ENCODE results near the gene ERC1. TPM values are rescaled to one million over a fixed set of nuclear protein-coding genes. Genes with fewer than 3 reads are reported as not detected.

ERC1 gene
- total RNA-seq, 1 experiment from 2014 or later = 55.1 TPM

GRCh38 chr12:1493781-1494565, 502.9 kb downstream of the ERC1 start:
- no peak for DNase-seq (ENCODE audit: unreplicated experiment)
- intact Hi-C loops (cut with micrococcal nuclease) = no loop called here
- Mint-ChIP-seq H3K36me3 (ENCODE audit: insufficient read depth, unreplicated experiment) (peaks cover 56% of the 10 kb centered on the region), H3K27me3 (ENCODE audit: insufficient read depth, unreplicated experiment) (no peaks in the 10 kb centered on the region), H3K27ac (ENCODE audit: low read depth, unreplicated experiment) (no peak overlapping the region), H3K4me3 (ENCODE audit: unreplicated experiment) (no peak overlapping the region), H3K9me3 (ENCODE audit: unreplicated experiment) (no peaks in the 10 kb centered on the region), H3K4me1 (ENCODE audit: insufficient read depth, unreplicated experiment) (peaks cover 21% of the 10 kb centered on the region)
- CTCF ChIA-PET = no interaction called here
- POLR2A ChIA-PET = no interaction called here
- TF ChIP-seq CTCF (IDR thresholded peaks at IDR 0.05; ENCODE audit: unreplicated experiment) = no peak
- BruUV-seq (replicated peaks) = TSS peak; percentile 2

- no peak for DNase-seq (ENCODE audit: unreplicated experiment)
- ChIA-PET POLR2A (interaction anchor here (0.7 kb wide), 1 partner anchor 39 kb away, joined by 3 read pairs; no protein-coding TSS in a partner anchor), CTCF (no interaction called here)
- H3K27ac Mint-ChIP-seq (ENCODE audit: low read depth, unreplicated experiment) = no peak overlapping the region
- peaks cover 21% of the 10 kb centered on the region for H3K4me1 Mint-ChIP-seq (ENCODE audit: insufficient read depth, unreplicated experiment)
- no peak overlapping the region for H3K4me3 Mint-ChIP-seq (ENCODE audit: unreplicated experiment)
- H3K27me3 Mint-ChIP-seq (ENCODE audit: insufficient read depth, unreplicated experiment) = no peaks in the 10 kb centered on the region
- no peaks in the 10 kb centered on the region for H3K9me3 Mint-ChIP-seq (ENCODE audit: unreplicated experiment)
- BruUV-seq (replicated peaks) = no TSS peak
- TF ChIP-seq CTCF (IDR thresholded peaks at IDR 0.05; ENCODE audit: unreplicated experiment) = no peak
- intact Hi-C loops (cut with micrococcal nuclease) = no loop called here
- peaks cover 55% of the 10 kb centered on the region for H3K36me3 Mint-ChIP-seq (ENCODE audit: insufficient read depth, unreplicated experiment)
These were observed 503.8 kb downstream of the ERC1 start for GRCh38 chr12:1494856-1495255.

- no TSS peak for BruUV-seq (replicated peaks)
- POLR2A ChIA-PET = interaction anchor here (0.6 to 1.2 kb wide), 4 partner anchors 8 to 520 kb away, joined by 3 to 4 read pairs (median 4); no protein-coding TSS in a partner anchor
- Mint-ChIP-seq H3K4me1 (ENCODE audit: insufficient read depth, unreplicated experiment) (peaks cover 24% of the 10 kb centered on the region), H3K4me3 (ENCODE audit: unreplicated experiment) (peak overlapping the region; percentile 50), H3K27me3 (ENCODE audit: insufficient read depth, unreplicated experiment) (no peaks in the 10 kb centered on the region), H3K27ac (ENCODE audit: low read depth, unreplicated experiment) (peak overlapping the region; percentile 55), H3K9me3 (ENCODE audit: unreplicated experiment) (no peaks in the 10 kb centered on the region), H3K36me3 (ENCODE audit: insufficient read depth, unreplicated experiment) (peaks cover 43% of the 10 kb centered on the region)
- CTCF ChIA-PET = interaction anchor here (0.6 to 1.2 kb wide), 2 partner anchors 33 to 378 kb away, joined by 4 read pairs; no protein-coding TSS in a partner anchor
- TF ChIP-seq CTCF (IDR thresholded peaks at IDR 0.05; ENCODE audit: unreplicated experiment) = no peak
- intact Hi-C loops (cut with micrococcal nuclease) = no loop called here
- peak; percentile 17 for DNase-seq (ENCODE audit: unreplicated experiment)
These were observed 505.3 kb downstream of the ERC1 start for GRCh38 chr12:1496162-1496900.

- H3K9me3 Mint-ChIP-seq (ENCODE audit: unreplicated experiment) = no peaks in the 10 kb centered on the region
- intact Hi-C loops (cut with micrococcal nuclease) = no loop called here
- H3K4me3 Mint-ChIP-seq (ENCODE audit: unreplicated experiment) = peak overlapping the region; percentile 50
- POLR2A ChIA-PET = interaction anchor here (0.5 to 1.2 kb wide), 5 partner anchors 9 to 1638 kb away, joined by 3 to 4 read pairs (median 3); no protein-coding TSS in a partner anchor
- DNase-seq (ENCODE audit: unreplicated experiment) = no peak
- H3K36me3 Mint-ChIP-seq (ENCODE audit: insufficient read depth, unreplicated experiment) = peaks cover 40% of the 10 kb centered on the region
- BruUV-seq (replicated peaks) = no TSS peak
- no peak for TF ChIP-seq CTCF (IDR thresholded peaks at IDR 0.05; ENCODE audit: unreplicated experiment)
- peaks cover 24% of the 10 kb centered on the region for H3K4me1 Mint-ChIP-seq (ENCODE audit: insufficient read depth, unreplicated experiment)
- no peaks in the 10 kb centered on the region for H3K27me3 Mint-ChIP-seq (ENCODE audit: insufficient read depth, unreplicated experiment)
- CTCF ChIA-PET = interaction anchor here (0.6 to 1.2 kb wide), 3 partner anchors 86 to 1277 kb away, joined by 3 to 4 read pairs (median 4); no protein-coding TSS in a partner anchor
- H3K27ac Mint-ChIP-seq (ENCODE audit: low read depth, unreplicated experiment) = no peak overlapping the region
These were observed 506.1 kb downstream of the ERC1 start for GRCh38 chr12:1497161-1497560.
